Right renal pelvis (tissue), 4 donors: ENCODE data around the gene IGFBP4. TPM values are rescaled to one million over a fixed set of nuclear protein-coding genes. Genes with fewer than 3 reads are reported as not detected.

Experiments used
- DNase-seq, 4 donors: peaks; one replicate each; pipeline ENCODE4 v3.0.0-alpha.2; 2013; ENCODE audit warnings: low read depth in 4 of 4, low spot score in 3 of 4, missing footprints in 1 of 4
- polyA plus RNA-seq, 4 donors: library from polyadenylated mRNA; unstranded; fragments of 120-200 nt; gene quantifications; one replicate each; pipeline ENCODE4 v1.2.1, GENCODE V29; 2013; ENCODE audit not compliant: insufficient read length in 4 of 4

IGFBP4 gene
- polyA plus RNA-seq, 4 donors, result 338 to 424 (median 366) TPM

DNA sequence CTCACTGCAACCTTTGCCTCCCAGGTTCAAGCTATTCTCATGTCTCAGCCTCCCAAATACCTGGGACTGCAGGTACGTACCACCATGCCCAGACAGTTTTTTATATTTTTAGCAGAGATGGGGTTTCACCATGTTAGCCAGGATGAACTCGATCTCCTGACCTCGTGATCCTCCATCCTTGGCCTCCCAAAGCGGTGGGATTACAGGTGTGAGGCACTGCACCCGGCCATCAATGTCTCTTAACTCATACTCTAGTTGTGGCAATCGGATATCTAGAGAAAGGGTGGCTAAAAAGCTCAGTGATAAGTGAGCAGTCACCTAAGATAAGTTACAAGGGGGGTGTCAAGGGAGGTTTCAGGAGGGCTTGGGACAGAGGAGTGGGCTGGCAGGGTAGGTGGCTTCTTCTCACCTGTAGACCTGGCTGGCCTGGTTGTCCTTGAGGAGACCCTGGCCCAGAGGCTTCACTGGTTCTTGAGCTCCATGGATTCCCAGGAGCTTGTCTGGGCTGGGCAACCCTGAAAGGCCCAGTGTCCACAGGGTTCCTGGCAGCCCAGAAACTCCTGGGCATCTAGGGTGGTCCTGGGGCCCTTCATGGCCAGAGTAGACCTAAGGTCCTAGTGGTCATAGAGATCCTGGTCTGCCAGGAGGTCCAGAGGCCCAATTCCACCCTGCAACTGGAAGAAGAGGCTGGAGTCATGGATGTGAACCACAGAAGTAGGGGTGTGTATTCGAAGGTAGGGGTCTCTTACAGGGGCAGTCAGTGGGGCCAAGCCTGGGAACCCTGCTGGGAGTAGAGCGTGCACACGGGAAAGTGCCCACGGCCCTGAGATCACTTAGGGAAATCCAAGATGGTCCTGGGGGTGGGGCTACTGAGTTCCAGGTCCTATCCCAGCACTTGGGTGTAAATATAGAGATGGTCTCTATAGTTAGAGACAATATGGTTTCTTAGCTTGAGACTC, 12.7 kb upstream of the IGFBP4 start:
- DNase-seq, result no peak

DNA sequence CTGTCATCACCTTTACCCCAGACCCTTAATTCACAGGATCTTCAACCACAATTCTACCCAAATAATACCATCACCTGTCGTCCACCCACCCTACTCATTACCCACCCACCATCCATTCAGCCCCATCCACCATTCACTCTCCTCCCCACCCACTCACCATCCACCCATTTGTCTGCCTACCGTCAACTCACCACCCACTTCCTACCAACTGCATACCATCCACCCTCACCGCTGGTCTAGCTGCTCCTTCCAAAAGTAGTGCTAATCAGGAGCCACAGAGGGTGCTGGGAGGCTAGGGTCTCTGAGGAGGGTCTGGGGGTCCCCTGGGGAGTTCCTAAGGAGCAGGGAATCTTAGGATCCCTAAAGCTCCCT, 12.0 kb upstream of the IGFBP4 start:
- no peak for DNase-seq

DNA sequence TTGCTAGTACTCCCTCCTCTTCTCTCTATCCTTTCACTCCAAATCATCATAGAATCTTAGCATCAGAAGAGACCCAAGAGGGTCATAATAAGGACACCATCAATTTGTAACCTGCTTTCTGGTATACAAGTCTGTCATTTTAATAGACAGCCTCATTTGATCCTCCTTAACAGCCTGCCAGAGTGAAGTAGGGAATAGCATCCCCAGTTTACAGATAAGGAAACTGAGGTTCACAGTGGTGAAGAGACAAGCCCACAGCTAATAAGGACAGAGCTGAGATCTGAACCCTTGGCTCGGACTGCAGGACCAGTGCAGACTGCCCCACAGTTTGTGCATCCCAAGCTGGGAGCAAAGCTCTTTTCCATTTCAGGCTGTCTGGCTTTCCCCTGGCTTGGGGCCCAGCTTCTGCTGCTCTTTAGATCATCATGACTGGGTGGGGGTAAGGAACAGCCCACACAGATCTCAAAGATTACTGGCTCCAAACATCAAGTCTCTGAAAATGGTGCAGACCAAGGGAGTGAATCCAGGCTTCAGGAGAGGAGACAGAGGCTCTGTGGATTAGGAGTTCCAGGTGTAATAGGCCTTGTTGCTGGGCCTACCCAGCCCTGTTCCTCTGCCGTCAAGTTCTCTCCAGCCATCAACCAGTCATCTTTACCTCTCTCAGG, 10.3 kb upstream of the IGFBP4 start:
- DNase-seq, result no peak

DNA sequence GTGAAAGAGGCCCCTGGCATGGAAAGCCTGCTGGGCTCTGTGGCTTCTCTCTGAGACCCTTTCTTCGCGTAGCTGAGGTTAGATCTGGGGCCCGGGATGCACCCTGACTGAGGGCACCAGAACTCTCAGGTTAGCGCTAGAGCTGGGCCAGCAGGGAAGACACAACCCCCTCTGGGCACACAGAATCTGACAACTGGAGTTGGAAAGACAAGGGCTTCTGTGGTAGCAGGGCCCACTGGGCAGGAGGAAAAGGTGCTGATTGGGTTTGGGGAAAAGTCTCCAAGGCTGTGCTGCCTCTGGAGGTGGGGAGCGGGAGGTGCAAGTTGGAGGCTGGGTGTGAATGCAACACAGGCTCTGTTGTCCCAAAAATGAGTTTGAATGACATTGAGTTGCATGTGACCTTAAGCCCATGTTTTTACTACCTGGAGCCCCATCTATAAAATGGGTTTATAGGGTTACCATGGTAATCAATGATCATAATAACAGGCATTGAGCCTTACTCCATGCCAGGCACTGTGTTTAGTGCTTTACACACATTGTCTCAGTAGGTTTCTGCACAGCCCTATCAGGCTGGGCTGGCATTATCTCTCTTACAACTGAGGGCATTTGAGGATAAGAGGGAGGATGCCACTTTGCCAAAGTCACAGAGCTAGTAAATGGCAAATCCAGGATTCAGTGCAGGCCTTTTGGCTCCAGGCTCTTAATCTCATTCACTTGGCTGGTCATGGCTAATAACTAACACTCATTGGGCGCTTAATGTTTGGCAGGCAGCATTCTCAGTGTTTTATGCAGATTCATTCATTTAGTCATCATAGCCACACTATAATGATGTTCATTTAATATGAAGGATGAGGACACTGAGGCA, 9.5 kb upstream of the IGFBP4 start:
- DNase-seq, result no peak

DNA sequence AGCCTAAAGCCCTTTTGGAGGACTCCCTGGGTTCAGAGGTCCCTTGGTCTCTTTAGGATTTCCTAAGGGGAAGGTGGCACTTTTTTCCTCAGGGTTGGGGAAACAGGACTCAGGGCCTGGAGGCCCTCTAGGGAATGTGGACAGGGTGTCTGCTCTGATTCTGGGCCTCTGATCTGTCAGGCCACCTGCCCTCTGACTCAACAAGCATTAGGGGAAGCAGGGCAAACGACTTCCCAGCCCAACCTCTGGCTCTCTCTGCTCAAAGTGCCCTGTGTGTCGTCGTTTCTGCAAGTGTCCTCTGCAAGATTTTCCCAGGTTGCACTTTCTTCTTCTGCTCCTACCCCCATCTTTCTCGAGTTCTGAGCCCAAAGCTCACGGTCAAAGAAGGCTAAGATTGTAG, 6.6 kb upstream of the IGFBP4 start:
- DNase-seq, result no peak

DNA sequence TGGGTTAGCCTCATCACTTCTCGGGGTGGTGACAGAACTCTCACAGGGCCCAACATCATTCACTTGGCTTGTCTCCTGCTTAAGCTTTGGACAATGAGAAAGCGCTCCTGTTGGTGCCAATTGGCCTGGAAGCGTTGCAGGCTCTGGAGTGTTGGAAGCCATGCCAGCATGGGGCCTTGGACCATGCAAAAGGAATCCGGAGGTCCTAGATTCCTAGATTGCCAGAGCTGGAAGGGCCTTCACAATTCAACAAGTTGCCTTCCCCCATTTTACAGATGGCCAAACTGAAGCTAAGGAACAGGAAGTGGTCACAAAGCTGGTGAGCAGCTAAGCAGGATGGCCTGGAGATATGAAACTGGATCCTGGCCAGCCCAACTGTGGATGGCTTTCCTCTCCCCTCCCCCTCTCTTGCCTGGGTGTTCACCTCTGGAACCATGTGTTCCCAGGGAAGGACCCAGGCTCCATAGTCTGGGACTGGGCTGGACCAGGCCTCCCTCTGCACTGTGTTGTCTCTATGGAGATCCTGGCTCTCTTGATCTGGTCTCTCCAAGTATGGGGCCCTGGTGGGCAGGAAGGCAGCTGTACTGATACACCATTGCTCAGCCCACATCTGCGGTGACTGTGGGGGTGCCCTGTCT, 6.0 kb upstream of the IGFBP4 start:
- DNase-seq, result no peak

DNA sequence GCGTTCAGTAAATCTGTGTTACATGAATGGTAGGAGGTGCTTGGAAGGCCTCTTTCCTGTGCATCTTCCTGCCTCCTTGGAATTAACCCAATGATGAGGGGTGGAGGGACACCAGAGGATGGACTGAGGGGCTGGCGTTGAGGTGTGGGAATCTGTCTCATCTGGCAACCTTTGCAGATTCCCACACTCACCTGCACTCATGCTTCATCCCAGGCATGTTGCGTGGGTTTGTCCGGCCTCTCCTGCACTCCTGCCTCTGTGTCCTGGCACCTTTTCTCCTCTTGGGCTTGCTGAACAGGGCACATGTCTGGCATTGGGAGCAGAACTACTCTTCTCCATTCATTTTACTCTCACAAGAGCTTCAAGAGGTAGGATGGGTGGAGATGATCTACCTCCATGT, 3.1 kb upstream of the IGFBP4 start:
- DNase-seq, result no peak

DNA sequence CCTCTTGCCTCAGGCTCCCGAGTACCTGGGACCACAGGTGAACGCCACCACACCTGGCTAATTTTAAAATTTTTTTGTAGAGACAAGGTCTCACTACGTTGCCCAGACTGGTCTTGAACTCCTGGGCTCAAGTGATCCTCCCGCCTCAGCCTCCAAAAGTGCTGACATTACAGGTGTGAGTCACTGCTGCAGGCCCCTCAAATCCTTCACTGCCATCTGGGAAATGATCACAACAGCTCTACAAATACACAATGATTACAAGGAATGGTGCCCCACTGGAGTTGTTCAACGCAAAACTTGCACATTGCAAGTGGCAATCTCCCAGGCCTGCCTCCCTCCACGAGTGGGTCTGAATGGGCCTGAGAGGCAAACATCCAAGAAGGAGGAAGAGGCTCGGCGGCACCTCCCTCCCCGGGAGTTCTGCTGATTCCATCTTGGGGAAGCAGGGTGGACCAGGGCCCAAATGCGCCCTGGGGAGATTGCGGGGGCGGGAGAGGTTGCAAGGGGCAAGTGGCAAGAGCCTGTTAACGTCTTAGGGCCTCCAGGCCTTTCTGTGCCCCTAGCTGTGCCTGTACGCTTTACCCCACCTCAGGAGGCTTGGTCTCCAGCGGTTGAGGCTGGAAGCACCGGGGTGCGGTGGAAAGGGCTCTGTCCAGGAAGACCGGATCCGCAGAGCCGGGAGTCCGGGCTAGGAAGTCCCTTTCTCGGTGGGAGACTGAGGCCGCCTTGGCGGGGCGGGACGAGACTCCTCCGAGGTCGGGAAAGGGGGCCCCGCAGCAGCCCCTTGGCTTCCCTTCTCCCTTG, 656 bp upstream of the IGFBP4 start:
- DNase-seq, result no peak

DNA sequence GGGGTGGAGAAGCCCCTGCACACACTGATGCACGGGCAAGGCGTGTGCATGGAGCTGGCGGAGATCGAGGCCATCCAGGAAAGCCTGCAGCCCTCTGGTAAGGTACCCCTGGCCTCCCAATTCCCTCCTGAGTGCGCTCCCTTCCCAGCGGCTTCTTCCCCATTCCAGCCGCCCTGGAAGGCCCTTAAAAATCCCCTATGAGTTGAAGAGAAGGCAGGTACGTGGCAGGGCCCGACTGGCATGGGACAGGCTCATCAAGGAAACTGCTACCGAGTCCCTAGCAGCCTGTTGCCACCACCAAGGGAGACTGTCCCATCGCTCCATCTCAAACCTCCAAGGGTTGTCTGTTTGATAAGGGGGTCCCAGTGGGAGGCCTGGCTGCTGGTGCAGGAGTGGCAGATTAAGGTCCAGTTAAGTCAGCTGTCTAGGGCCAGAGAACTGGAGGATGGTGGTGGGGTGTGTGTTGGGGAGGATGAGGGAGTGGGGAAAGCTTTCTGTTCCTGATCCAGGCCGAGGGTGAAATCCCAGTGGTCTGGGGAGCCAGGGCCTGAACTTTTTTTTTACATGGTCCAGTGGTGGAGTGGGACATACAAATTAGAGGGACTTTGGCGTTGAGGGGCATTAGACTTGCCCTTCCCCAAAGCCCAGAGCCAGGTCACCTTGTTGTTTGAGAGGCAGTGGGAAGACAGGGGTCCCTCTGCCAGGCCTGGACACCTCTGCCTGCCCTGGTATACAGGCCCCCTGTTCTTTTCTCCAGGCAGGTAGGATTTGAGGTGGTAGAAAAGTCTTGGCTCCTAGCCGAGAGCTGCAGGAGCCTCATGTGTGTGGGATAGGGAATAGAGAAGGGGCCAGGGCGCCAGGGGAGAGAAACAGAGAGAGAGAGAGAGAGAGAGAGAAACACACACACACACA, 994 bp downstream of the IGFBP4 start:
- no peak for DNase-seq

DNA sequence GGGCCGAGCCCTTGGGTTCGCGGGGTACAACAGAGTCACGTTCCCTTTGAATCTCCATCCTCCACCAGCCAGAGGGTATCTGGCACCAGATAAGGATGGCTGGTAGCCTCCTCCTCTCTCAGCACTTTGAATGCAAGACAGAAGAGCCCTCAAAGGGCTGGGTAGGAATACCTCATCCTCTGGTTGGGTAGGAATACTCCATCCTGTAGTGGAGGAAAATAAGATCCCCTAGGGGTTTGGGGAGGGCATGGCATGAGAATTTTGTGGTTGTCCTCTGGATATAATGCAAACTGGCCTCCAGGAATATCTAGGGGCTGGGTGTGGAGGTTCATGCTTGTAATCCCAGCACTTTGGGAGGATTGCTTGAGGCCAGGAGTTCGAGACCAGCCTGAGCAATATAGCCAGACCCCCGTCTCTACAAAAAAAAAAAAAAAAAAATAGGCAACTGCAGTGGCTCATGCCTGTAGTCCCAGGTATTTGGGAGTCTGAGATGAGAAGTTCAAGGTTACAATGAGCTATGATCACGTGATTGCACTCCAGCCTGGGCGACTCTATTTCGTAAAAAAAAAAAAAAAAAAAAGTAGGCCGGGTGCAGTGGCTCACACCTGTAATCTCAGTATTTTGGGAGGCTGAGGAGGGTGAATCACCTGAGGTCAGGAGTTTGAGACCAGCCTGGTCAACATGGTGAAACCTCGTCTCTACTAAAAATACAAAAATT, 2.7 kb downstream of the IGFBP4 start:
- DNase-seq, result no peak

DNA sequence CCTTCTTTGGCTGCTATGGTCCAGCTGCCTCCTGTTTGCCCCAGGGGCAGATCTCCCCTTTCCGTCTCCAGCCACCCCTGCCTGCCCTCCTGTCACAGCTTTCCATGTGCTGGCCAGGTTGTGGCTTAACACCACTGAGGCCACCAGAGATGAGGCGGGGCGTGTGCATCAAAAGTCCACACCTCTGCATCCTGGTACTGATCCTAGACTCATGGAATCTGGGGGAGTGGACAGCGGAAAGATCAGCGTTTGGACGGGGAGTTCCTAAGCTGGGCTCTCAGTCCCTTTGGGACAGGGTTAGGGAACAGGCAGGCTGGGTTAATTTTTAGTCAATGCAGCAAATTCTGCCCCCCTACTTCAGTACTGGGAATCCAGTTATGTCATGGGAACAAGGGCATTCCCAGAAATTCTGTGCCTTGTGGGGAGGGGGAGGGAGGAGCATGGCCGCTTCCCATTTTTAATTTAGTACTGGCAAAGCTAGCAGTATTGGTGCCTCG, 3.9 kb downstream of the IGFBP4 start:
- no peak for DNase-seq

DNA sequence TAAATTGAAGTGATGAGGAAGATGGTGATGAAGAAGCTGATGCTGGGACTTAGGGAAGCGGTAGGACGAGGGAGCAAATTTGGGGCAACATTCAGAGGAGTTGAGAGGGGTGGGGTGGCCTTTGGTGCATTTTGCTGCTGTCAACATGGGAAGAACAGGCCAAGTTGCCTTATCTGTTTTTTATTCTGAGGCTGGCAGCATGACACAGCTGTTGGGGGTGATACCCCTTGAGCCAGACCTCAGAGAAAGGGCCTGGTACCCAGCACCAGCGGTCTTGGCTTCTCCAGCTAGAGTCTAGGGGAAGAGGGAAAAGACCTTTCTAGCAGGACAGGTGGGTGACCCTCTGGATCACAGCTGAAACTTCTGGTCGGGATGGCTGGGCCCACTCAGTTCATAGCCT, 4.6 kb downstream of the IGFBP4 start:
- no peak for DNase-seq

DNA sequence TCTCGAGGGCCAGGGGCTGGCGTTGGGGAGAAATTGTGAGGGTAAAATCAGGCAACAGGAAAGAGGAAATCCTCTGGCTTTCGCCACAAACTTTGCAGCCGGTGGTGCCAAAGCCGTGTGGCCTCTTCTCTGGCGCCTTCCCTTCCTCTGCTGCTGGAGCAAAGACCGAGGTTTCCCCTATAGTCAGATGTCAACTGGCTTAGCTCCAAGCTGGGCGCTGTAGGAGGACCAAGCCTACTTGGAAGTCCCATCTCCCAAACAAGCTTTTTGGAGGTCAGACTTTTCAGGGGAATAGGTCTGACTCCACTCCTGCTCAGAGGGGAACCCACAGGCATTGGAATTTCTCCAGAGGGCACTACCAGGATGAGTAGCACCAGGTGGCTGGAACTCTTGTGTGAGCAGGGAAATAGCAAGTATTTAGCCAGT, 5.0 kb downstream of the IGFBP4 start:
- DNase-seq, result no peak

DNA sequence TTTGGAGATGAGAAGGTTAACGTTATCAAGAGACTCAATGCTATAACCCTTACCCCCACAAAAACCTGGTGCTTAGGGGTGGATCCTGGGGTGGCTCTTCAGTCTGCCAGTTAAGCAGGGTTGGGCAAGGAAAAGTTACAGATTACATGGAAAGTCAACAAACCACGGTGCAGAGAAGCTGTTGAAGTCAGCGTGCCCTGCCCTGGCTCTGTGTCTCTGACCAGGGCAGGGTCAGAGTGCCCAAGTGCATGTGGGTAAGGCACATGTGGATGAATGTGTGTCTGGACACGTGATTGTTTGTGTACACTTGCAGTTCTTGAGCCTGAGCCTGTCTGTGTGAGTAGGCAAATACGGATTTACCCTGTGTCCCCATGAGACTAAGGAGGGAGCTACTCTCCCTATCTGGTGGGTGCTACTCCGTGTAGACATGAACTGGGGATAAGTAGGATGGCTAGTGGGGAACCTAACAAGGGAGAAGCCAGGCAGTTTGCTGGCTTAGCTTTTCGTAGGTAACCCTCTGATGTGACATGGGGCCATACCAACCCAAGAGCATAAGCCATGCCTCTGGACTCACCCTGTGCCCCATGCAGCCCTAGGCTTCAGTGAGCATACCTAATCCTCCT, 5.5 kb downstream of the IGFBP4 start:
- no peak for DNase-seq

DNA sequence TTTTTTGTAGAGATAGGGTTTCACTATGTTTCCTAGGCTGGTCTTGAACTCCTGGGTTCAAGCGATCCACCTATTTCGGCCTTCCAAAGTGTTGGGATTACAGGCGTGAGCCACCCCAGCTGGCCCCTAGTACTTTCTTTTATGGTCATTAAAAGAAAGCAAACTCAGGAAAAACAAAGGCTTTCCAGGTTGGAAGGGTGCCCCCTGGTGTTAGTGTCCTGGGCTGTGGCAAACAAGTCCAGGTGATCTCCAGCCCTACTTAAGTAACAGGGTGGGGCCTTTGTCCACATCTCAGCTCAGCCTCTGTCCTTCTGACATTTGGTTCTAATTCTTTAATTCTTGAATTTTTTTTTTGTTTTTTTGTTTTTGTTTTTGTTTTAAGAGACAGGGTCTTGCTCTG, 6.9 kb downstream of the IGFBP4 start:
- no peak for DNase-seq

DNA sequence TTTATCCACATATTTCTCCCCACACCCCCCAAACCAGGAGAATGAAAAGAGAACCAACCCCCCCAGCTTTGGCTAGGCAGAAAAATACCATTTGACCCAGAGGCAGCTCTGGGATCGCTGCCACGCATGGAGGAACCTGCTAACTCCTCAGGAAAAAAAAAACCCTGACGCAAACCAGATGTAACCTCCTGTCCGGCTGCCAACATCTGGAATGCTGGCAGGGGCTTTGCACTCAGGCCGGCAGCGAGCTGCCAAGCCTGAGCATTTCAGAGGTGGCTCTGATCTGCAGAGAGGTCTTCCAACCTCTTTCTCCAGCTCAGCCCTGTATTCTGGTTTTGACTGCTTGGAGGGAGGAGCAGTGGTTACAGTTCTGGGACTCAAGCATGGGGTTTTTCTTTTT, 8.2 kb downstream of the IGFBP4 start:
- DNase-seq, result no peak

DNA sequence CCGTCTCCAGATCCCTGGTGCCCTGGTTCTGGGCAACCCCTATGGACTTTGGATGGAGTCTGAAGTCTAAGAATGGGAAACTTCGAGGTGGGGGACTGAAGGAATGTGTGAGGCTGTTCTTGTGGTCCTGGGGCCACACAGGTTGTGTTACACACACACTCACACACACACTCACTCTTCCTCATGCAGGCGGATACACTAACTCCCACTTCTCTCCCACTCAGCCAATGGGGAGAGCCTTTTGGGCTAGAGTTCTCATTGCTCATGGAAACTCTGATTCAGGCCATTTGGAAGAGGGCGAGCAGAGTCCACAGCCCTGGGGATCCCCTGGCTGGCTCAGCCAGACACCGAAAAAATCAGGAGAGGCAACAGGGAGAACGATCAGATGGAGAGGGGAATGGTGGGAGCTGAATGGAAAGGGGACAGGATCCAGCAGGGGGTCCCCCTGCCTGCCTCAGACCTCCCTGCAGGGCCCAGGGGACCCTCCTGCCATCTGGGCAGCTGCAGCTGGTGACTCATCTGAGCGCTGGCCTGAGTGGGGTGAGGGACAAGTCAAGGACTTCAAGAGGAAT, 9.1 kb downstream of the IGFBP4 start:
- no peak for DNase-seq
